Umbilical cord (tissue), 2 donors: ENCODE measurements around the gene STT3A. TPM values are rescaled to one million over a fixed set of nuclear protein-coding genes. Genes with fewer than 3 reads are reported as not detected.
"Not testable (repeated sequence)": the region's sequence is repeated elsewhere in the genome, so short reads cannot be mapped to it uniquely, and the experiment has no call there.

Source experiments
- DNase-seq: peaks from one replicate; pipeline ENCODE4 v3.0.0-alpha.2; 2015; ENCODE audit warnings: low spot score
- total RNA-seq: library from RNA; depleted of rRNA; stranded (reverse); fragments of >200 nt; gene quantifications from one replicate; pipeline ENCODE4 v1.2.3, GENCODE V29; 2014; ENCODE audit warnings: low replicate concordance; ENCODE audit not compliant: insufficient read depth

The STT3A gene
- total RNA-seq = 103 TPM

- DNase-seq = peak; percentile 100
These were observed at the start of gene STT3A for GRCh38 chr11:125592305-125593113. STT3A (plus strand) TSS chr11:125592852; CDS start chr11:125595916, 3,064 bp downstream.

- no peak for DNase-seq
These were observed 41.9 kb upstream of the STT3A start for GRCh38 chr11:125550780-125551179.

DNA sequence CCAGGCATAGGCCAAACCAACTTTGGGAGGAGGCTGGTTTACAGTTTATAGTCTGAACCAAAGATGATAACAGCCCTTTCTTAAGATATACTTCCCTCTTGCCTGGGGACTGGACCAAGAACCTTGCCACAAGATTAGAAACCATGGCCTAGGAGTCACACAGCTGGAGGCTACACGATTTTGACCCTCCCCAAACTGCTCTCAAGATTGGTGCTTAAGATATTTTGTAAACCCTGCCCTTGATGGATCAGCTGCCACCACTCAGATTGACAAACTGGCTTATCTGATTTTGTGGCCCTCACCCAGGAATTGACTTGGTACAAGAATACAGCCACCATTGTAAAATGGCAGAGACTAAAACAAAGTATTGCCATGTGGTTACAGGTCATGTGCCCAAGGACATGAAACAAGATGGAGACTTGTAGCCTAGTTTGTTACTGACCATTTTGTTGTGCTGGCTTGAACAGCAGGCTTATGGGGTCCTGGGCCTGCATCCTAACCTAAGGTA lies 40.8 kb upstream of the STT3A start:
- DNase-seq = no peak

GRCh38 chr11:125552927-125553326 lies 39.7 kb upstream of the STT3A start:
- DNase-seq = no peak

DNA sequence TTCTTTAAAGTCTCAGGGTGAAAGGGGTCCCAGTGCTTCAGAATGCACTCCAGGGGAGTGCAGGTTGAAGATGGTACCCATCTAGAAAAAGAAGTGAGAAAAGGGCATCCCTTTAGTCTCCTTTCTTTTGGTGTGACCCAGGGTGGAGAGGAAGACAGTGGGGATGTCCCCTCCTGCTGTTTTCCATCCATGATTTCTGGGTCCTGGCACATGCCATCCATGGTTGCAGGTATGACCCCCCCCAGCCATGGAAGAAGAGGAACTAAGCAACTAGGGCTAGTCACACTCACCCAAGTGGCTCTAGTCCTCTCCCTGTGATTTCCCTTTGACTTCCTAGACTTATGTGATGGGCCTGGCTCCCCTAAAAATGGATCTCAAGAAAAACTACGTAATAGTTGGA lies 39.3 kb upstream of the STT3A start:
- no peak for DNase-seq

GRCh38 chr11:125554038-125554437 lies 38.6 kb upstream of the STT3A start:
- no peak for DNase-seq

DNA sequence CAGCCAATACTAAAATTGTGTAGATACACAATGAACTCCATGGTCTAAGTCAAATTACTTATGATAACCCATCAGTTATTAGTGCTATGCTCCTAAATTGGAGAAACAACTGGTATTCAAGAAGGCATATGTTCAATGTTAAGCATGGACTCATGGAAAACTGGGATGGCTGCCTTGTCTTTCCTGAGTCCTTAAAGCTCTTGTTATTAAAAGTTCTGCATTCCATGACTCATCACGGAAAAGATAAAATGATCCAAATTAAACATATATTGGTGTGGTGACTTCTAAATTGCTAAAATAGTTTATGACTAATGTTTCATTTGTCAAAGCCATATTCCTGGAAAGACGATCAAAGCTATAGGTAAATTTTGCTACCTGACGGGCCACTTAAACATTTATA lies 32.8 kb upstream of the STT3A start:
- DNase-seq = peak; percentile 17

GRCh38 chr11:125561924-125562323 lies 30.7 kb upstream of the STT3A start:
- DNase-seq = no peak

DNA sequence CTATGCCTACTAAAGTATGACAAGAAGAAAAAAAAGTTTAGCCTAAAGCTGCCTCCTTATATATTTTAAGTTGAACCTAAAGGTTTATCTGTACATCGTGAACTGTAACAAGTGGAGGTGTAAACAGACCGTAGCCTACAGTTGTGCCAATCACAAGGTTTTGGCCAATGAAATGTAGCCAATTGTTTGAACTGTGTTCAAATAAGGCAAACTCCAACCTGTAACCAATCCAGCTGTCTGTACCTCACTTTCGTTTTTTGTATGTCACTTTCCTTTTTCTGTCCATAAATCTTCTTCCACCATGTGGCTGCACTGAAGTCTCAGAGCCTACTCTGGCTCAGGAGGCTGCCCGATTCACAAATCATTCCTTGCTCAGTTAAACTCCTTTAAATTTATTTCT lies 30.2 kb upstream of the STT3A start:
- DNase-seq = no peak

DNA sequence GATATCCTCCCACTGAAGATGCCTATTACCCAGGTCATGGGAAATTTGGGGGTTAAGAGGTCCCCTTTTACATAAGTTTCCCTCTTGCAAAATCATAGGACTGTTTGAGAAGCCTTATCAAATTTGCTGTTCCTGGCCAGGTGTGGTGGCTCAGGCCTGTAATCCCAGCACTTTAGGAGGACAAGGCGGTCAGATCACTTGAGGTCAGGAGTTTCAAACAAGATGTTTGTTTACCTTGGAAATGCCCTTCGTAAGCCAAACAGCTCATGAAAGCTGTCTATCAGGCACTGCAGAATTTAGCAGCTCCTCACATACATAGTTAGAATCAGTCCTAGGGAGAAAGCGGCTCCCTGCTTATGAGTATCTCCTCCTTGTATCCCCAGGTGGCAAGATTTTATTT lies 28.3 kb upstream of the STT3A start:
- DNase-seq = no peak

DNA sequence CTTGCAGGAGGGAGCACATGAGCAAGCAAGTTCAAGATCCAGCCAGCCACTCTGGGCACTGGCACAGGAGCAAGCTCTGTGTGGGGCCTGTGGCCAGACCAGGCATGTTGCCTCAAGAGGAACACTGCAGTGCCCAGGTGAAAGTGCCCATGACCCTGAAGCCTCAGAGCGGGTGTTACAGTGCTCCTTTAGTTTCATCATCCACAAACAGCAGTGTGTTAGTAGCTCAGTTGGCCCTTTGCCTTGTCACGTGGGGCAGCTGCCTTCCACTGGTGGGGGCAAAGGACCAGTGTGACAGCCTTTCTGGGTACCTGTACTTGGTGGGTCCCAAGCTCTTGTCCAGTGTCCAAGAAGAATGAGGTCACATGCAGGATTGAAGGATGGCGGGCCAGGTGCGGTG lies 26.4 kb upstream of the STT3A start:
- DNase-seq = no peak

DNA sequence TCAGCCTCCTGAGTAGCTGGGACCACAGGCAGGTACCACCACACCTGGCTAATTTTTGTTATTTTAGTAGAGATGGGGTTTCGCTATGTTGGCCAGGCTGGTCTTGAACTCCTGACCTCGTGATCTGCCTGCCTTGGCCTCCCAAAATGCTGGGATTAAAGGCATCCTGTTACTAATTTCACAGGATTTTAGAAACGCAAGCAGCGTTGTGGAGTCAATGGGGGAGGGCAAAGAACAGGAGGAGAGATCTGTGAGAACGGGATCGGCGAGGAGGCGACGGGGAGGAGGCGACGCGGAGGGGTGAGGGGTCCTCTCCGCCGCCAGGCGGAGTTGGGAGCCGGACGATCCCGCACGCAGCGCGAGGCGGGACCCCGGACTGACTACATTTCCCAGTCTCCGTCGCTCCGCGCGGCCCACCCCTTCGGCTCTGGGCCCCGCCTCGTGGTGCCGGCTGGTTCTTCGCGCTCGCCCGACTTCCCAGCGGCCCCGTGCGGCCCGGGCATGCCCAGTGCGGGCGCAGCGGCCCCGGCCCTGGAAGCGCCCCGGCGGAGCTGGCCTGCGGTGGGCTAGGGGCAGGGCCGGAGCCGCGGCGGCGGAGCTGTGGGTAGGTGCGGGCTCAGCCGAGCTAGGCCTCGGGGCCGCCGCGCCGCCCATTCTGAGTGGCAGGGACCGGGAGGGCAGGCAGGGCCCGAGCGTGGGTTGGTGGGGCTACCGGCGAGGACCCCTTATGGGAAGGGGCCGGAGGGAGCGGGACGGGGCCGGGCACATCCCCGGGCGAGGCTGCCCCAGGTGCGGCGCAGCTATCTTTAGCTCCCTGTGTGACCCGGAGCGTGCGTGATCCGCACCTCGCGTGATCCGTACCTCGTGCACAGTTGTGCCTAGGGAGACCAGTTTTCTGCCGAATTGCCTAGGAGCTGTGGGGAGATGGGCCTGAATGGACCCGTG lies 23.4 kb upstream of the STT3A start, which contains the start of gene EI24:
EI24 (plus strand) TSS at position 508 of the 945 bp plus-strand sequence. CDS start 3,051 bp downstream, outside the sequence.
- DNase-seq = peak; percentile 95

DNA sequence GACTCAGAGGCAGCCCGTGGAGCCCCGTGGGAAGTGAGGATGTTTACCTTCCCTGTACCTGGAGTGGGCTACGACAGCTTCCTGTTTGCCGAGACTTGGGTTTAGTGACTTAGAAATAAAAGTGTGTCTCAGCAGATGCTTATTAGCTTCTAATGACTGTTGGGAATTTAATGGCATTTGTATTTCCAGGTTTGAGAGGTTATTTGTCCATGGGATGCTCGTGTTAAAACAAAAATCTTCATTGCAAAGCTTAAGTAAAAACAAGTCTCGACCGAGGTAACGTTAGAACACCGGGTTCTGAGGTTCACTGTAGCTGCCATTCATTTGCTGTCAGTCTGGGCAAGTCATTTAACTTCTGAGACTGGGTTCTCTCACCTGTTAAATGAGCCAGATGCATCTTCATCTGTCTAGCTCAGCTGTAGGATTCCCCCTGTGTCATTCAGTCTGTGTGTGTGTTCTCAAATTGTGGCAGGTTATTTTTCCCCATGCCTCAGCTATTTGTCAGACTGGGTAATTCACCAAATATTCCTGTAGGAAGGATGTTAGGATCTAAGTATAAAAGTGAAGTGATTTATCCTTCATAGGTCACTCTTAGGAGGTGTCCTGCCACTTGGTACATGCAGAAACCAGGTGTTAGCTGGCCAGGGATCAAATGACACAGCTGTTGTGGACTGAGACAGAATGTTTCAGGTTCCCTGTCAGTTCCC lies 22.6 kb upstream of the STT3A start:
- no peak for DNase-seq

- DNase-seq = no peak
These were observed 21.7 kb upstream of the STT3A start for GRCh38 chr11:125570952-125571351.

GRCh38 chr11:125572916-125573315 lies 19.7 kb upstream of the STT3A start:
- DNase-seq = no peak

DNA sequence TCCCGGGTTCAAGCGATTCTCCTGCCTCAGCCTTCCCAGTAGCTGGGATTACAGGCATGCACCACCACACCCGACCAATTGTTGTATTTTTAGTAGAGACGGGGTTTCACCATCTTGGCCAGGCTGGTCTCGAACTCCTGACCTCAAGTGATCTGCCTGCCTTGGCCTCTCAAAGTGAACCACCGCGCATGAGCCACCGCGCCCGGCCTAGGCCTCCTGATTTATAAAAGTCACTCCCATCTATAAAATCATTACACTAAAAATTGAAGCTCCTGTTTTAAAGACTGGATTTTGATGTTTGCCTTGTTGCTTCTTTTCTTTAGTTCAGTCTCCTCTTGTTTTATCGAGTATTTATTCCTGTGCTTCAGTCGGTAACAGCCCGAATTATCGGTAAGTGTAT lies 15.5 kb upstream of the STT3A start:
- not testable (repeated sequence) for DNase-seq

GRCh38 chr11:125578783-125579182 lies 13.9 kb upstream of the STT3A start:
- no peak for DNase-seq

- DNase-seq = no peak
These were observed 12.8 kb upstream of the STT3A start for GRCh38 chr11:125579811-125580210.

- DNase-seq = no peak
These were observed 9.2 kb upstream of the STT3A start for GRCh38 chr11:125583496-125583895.

DNA sequence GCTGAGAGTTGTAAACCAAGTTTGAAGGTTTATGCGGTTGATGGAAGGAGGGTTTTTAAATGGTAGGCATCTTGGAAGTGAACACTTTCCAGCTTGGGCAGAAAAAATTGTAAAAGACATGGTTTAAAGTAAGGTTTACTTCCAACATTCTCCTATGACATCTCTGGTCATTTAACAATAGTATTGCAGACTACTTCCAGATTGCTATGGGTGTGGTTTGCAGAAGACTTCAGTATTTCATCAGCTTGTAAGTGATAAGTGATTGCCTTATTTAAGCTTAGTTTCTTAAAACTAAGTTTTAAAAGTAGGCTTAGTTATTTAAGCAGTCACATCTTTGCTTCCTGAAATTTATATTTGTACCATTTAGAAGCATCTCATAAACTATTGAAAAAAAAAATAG lies 7.2 kb upstream of the STT3A start:
- DNase-seq = no peak

GRCh38 chr11:125586623-125587022 lies 6.0 kb upstream of the STT3A start:
- no peak for DNase-seq

- DNase-seq = no peak
These were observed 5.2 kb upstream of the STT3A start for GRCh38 chr11:125587480-125587879.
